ENCODE data around the gene TMEM132A. TPM values are rescaled to one million over a fixed set of nuclear protein-coding genes. Genes with fewer than 3 reads are reported as not detected.
A peak's percentile ranks its signal among the peaks of the same experiment; 100 is the strongest.
"Not testable (repeated sequence)": the region's sequence is repeated elsewhere in the genome, so short reads cannot be mapped to it uniquely, and the experiment has no call there.

Gene TMEM132A
- total RNA-seq, 2 experiments from 2014 or later: 0.80 to 1.3 TPM

DNA sequence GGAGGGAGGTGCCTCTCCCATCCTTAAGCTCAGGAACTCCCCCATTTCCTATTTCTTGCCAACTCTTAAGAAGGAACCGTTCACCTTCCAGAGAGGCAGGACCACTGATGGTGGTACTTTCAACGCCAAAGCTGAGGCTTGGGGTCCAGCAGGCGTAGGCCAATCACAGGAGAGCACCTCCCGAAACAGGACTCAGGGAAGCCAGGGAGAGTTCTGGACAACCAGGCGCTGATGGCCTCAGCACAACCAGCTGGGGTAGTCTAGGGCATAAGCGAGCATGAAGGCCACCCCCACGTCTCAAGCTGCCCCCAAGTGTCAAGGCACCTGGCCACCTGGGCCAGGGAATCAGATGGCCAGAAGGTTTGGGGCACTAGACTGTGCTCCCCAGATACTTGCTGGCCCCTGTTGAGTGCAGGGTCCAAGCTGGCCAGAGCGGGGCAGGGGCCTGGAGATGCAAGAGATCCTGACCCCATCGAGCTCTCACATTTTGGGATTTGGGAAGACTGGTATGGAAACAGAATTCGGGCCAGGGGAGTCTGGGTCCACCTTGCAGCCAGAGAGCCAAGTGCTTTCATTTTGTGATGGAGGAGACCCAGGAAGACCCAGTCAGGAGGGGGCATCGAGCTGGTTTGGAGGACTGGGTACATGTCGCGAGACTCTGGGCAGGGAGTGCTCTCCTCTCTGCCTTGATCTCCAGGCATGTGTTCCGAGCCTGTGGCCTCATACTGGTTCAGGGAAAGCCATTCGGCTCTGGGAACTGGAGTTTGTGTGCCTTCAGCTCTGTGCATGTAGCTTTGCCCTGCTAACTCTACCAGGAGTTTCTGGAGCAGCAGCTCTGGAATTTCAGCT, 48.1 kb downstream of the TMEM132A start:
- H3K4me1 Mint-ChIP-seq: peaks cover 42% of the 10 kb centered on the region
- DNase-seq (peak; percentile 52), ATAC-seq (ENCODE audit: low read depth) (peak; percentile 44)
- POLR2A ChIA-PET: interaction anchor here (1.1 to 3.0 kb wide), 3 partner anchors 19 to 157 kb away, joined by 3 to 13 read pairs (median 9); partner anchors contain the start of gene SLC15A3
- peaks cover 34% of the 10 kb centered on the region for H3K36me3 Mint-ChIP-seq
- peak overlapping the region; percentile 87 for H3K4me3 Mint-ChIP-seq
- H3K27me3 Mint-ChIP-seq: peaks cover 3% of the 10 kb centered on the region
- H3K27ac Mint-ChIP-seq: peak overlapping the region; percentile 97
- peaks cover 5% of the 10 kb centered on the region for H3K9me3 Mint-ChIP-seq

DNA sequence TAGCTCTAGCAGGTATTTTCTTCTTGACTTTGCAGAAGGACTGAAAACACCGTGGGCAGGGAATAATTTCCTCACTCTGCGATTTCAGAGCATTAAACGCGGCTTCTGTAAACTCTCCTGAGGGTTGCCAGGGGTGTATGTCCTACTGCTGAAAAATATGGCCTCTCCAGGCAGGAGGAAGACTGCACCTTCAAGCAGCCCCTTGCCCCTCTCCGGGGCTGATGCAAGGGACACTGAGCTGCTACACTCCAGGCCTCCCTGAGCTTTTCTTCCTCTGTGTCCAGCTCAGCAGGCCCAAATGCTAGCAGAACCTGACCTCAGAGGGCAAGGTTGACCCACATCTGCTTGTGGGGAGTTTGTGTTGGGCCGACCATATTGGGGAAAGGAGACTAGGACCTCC, 49.4 kb downstream of the TMEM132A start:
- Mint-ChIP-seq H3K27me3 (no peaks in the 10 kb centered on the region), H3K27ac (peak overlapping the region; percentile 97), H3K9me3 (peaks cover 1% of the 10 kb centered on the region), H3K4me1 (peaks cover 51% of the 10 kb centered on the region), H3K4me3 (peak overlapping the region; percentile 87), H3K36me3 (peaks cover 38% of the 10 kb centered on the region)
- peak; percentile 44 for DNase-seq
- POLR2A ChIA-PET: interaction anchor here (0.9 to 2.6 kb wide), 3 partner anchors 68 to 138 kb away, joined by 3 to 10 read pairs (median 3); no protein-coding TSS in a partner anchor
- no peak for ATAC-seq (ENCODE audit: low read depth)

DNA sequence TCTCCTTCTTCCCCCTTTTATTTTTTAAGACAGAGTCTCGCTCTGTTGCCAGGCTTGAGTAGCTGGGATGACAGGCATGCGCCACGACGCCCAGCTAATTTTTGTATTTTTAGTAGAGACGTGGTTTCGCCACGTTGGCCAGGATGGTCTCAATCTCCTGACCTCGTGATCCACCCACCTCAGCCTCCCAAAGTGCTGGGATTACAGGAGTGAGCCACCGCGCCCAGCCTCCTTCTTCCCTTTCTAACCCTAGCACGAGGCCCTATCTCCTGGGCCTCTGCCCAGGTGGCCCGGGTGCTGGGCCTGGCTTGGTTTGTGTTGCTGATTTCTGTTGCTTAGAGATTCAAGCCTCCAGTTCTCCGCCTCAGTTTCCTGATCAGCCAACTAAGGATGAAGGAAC, 50.1 kb downstream of the TMEM132A start:
- DNase-seq: peak; percentile 50

DNA sequence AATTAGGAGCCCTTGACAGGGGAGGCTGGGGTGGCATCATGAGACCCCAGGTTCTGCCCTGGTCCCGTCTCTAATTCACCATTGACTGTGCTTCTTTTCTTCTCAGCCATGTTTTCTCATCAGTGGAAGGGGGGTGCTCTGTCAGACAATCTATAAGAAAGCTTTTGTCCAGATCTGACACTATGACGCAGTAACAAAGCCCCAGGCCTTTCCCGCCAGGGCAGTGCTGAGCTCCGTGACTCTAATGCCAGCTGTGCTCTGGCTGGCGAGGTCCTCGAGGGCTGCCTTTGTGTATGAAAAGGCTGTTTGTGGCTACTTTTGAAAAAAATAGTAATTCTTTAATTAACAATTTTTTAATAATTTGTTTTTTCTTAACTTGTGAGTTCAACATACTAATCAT, 50.5 kb downstream of the TMEM132A start:
- POLR2A ChIA-PET: interaction anchor here (0.9 to 2.6 kb wide), 2 partner anchors 67 to 137 kb away, joined by 3 to 10 read pairs; no protein-coding TSS in a partner anchor
- peak overlapping the region; percentile 87 for H3K4me3 Mint-ChIP-seq
- peak; percentile 36 for DNase-seq
- no peaks in the 10 kb centered on the region for H3K27me3 Mint-ChIP-seq
- H3K4me1 Mint-ChIP-seq: peaks cover 60% of the 10 kb centered on the region
- H3K27ac Mint-ChIP-seq: peak overlapping the region; percentile 97
- H3K9me3 Mint-ChIP-seq: no peaks in the 10 kb centered on the region
- peaks cover 42% of the 10 kb centered on the region for H3K36me3 Mint-ChIP-seq
- ATAC-seq (ENCODE audit: low read depth): no peak

More for the DNA sequence above, 50.1 kb downstream of the TMEM132A start:
- Mint-ChIP-seq H3K36me3 (peaks cover 42% of the 10 kb centered on the region), H3K27ac (peak overlapping the region; percentile 97), H3K4me3 (peak overlapping the region; percentile 87), H3K4me1 (peaks cover 58% of the 10 kb centered on the region)
- POLR2A ChIA-PET: interaction anchor here (0.9 to 2.6 kb wide), 3 partner anchors 68 to 137 kb away, joined by 3 to 10 read pairs (median 3); no protein-coding TSS in a partner anchor
- ATAC-seq (ENCODE audit: low read depth); H3K27me3 Mint-ChIP-seq; H3K9me3 Mint-ChIP-seq: not testable (repeated sequence)

DNA sequence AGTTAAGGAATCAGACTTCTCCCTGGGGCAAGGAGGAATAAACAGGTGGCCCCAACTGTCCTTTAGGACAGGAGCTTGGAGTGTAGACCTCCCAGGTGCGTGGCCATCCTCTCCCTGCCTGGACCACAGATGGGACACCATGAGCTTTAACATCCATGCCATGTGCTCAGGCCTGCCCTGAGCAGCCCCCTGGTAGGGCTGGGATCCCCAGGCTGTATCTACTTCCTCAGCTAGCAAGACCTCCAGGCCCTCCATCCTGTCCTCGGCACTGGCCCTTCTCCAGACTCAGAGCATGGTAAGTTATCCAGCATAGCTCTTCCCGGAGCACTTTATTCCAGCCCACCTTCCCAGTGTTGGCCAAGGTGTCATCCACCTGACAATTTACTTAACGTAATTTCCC, 53.0 kb downstream of the TMEM132A start:
- DNase-seq (no peak), ATAC-seq (ENCODE audit: low read depth) (no peak)
- peak overlapping the region; percentile 76 for H3K4me3 Mint-ChIP-seq
- H3K27me3 Mint-ChIP-seq: no peaks in the 10 kb centered on the region
- POLR2A ChIA-PET: interaction anchor here (0.6 to 1.9 kb wide), 8 partner anchors 9 to 151 kb away, joined by 3 to 9 read pairs (median 3); no protein-coding TSS in a partner anchor
- peaks cover 58% of the 10 kb centered on the region for H3K4me1 Mint-ChIP-seq
- peaks cover 50% of the 10 kb centered on the region for H3K36me3 Mint-ChIP-seq
- no peaks in the 10 kb centered on the region for H3K9me3 Mint-ChIP-seq
- H3K27ac Mint-ChIP-seq: peak overlapping the region; percentile 91

DNA sequence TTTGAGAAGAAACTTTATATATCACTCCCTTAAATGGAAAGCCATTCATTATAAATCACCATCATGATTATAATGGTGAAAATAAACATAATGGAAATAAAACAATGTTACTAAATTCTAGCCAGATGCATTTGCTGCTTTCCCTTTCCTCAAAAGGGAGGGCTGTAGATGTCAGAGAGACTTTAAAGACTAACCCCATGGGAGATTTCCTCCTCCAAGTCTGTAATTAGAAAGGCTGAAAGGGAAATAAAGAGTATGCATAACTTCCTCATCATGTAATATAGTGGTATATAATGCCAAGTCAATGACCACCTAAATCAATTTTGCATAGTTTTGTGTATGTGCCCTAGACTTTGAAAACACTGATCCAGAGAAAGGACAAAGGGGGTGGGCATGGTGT, 53.6 kb downstream of the TMEM132A start:
- Mint-ChIP-seq H3K4me3 (peak overlapping the region; percentile 76), H3K27me3 (no peaks in the 10 kb centered on the region), H3K36me3 (peaks cover 49% of the 10 kb centered on the region), H3K4me1 (peaks cover 64% of the 10 kb centered on the region), H3K9me3 (no peaks in the 10 kb centered on the region), H3K27ac (peak overlapping the region; percentile 91)
- POLR2A ChIA-PET: interaction anchor here (1.2 to 2.7 kb wide), 6 partner anchors 8 to 132 kb away, joined by 3 to 11 read pairs (median 4); no protein-coding TSS in a partner anchor
- ATAC-seq (ENCODE audit: low read depth) (no peak), DNase-seq (no peak)

DNA sequence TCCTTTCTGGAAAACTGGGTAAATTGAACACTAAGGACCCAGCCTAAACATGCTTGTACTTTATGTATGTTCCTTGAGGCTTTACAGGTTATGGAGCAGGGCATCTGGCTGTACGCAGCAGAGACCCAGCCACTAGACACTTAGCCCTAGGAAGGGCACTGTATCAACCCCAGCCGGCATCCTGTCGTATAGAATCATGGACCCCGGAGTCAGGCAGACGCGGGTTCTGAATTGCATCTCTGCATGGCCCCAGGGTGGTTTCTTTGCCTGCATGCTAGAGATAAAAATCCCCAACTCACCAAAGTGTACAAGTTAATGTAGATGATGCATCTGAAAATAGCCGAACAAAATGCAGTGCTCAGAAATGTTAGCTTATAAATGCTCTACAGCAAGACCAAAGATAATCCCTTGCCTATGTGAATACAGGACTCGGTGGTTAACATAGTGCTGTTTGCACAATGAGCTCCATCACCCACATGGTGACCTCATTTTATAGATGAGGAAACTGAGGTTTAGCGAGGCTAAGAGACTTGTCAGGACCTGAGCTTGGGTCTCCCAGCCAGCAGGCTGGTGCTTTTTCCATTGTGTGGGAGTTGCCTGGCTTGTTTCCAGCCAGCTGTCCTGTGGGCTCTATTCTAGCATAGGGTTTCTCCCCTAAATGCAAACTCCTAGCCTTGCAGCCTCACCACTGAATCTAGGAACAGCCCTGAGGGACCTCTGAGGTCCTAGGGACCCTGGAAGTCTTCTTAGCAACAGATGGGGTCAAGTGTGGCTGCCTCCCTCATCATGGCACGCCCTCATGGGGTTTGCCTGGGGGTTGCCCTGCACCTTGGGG, 54.5 kb downstream of the TMEM132A start:
- ATAC-seq (ENCODE audit: low read depth) (peak; percentile 64), DNase-seq (peak; percentile 50)
- H3K9me3 Mint-ChIP-seq: no peaks in the 10 kb centered on the region
- peak overlapping the region; percentile 91 for H3K27ac Mint-ChIP-seq
- peak overlapping the region; percentile 76 for H3K4me3 Mint-ChIP-seq
- H3K4me1 Mint-ChIP-seq: peaks cover 73% of the 10 kb centered on the region
- H3K36me3 Mint-ChIP-seq: peaks cover 55% of the 10 kb centered on the region
- POLR2A ChIA-PET: interaction anchor here (0.7 to 2.7 kb wide), 14 partner anchors 20 to 135 kb away, joined by 3 to 11 read pairs (median 4); partner anchors contain the start of gene CD5
- no peaks in the 10 kb centered on the region for H3K27me3 Mint-ChIP-seq

DNA sequence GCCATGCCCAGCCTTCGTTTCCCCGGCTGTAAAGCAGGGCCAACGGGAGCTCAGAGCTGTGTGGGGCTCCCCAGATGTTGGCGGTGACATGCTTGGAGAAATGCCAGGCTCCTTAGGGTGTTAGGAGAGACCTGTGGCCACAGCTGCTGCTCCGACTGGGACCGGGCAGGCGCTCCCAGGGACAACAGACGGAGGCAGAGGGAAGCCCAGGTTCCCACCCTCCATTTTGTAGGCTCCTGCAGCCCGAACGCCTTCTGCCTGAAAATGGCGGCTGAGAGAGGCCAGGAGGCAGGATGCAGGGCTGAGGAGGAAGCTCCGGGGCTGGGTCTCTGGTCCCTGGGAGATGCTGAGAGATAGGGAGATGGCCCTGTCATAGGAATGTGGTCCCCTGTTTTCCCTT, 57.3 kb downstream of the TMEM132A start:
- H3K36me3 Mint-ChIP-seq: peaks cover 49% of the 10 kb centered on the region
- H3K4me1 Mint-ChIP-seq: peaks cover 78% of the 10 kb centered on the region
- H3K9me3 Mint-ChIP-seq: no peaks in the 10 kb centered on the region
- no peaks in the 10 kb centered on the region for H3K27me3 Mint-ChIP-seq
- H3K27ac Mint-ChIP-seq: peak overlapping the region; percentile 97
- POLR2A ChIA-PET: interaction anchor here (1.2 to 1.4 kb wide), 2 partner anchors 45 to 99 kb away, joined by 6 to 8 read pairs; no protein-coding TSS in a partner anchor
- ATAC-seq (ENCODE audit: low read depth) (no peak), DNase-seq (no peak)
- H3K4me3 Mint-ChIP-seq: peak overlapping the region; percentile 83

DNA sequence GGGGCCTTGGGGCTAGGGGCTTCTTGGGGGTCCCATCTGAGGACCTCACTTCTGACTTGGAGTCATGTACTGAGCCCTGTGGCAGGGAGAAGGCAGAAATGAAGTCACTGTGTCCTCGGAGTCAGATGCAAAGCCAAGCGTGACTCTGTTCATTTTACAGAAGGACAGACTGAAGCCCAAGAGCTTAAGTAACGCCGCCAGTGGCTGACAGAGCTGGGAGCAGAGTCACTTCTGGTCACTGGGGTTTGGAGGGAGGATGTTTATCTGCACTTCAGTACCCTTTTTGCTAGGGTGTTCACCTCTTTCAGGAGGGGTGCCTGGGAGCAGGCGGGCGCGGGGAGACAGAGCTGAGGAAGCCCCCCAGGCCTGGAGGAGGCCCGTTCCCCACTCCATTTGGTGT, 57.9 kb downstream of the TMEM132A start:
- Mint-ChIP-seq H3K36me3 (peaks cover 46% of the 10 kb centered on the region), H3K9me3 (no peaks in the 10 kb centered on the region), H3K4me1 (peaks cover 79% of the 10 kb centered on the region), H3K4me3 (peak overlapping the region; percentile 83), H3K27ac (peak overlapping the region; percentile 97), H3K27me3 (no peaks in the 10 kb centered on the region)
- no peak for DNase-seq
- peak; percentile 16 for ATAC-seq (ENCODE audit: low read depth)
- POLR2A ChIA-PET: interaction anchor here (0.8 to 1.5 kb wide), 7 partner anchors 11 to 130 kb away, joined by 3 to 8 read pairs (median 5); no protein-coding TSS in a partner anchor

DNA sequence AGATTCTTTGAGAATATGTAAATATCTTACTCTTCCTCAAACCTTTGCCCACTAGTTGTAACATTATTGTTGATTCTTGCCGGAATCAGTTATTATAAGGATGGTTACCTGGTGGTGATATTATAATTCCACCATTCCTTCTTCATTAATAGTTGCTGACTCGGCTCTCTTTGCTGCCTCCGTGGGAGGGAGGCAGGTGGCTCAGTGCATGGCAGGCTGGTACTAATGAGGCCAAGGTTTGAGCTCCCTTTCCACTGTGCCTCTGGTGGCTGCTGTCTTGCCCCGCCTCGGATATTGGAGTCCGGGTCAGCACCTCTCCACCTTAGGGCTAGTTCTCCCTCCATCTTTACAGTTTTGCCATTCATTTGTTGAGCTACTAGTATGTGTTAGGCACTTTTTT, 59.9 kb downstream of the TMEM132A start:
- no peak for ATAC-seq (ENCODE audit: low read depth)
- POLR2A ChIA-PET: interaction anchor here (0.6 to 0.8 kb wide), 4 partner anchors 23 to 125 kb away, joined by 3 to 7 read pairs (median 4); partner anchors contain the start of gene TMEM109
- peak overlapping the region; percentile 83 for H3K4me3 Mint-ChIP-seq
- H3K4me1 Mint-ChIP-seq: peaks cover 81% of the 10 kb centered on the region
- H3K27me3 Mint-ChIP-seq: no peaks in the 10 kb centered on the region
- no peaks in the 10 kb centered on the region for H3K9me3 Mint-ChIP-seq
- peaks cover 37% of the 10 kb centered on the region for H3K36me3 Mint-ChIP-seq
- peak overlapping the region; percentile 97 for H3K27ac Mint-ChIP-seq
- no peak for DNase-seq

DNA sequence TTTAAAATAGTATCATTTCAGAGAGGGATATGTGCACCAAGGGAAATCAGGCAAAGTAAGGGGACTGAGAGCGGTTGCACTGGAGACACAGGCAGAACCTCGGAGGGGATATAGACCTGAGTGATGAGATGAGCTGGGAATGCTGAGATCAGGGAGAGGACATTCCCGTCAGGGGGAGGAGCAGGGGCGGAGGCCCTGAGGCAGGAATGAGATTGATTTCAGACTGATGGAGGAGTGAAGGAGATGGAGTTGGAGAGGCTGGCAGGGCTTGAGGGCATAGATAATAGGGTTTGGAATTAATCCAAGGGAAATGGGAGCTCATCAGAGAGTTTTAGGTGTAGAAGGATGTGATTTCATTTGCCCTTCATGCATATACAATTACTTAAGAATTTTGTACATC, 60.4 kb downstream of the TMEM132A start:
- no peaks in the 10 kb centered on the region for H3K27me3 Mint-ChIP-seq
- H3K4me1 Mint-ChIP-seq: peaks cover 82% of the 10 kb centered on the region
- H3K27ac Mint-ChIP-seq: peak overlapping the region; percentile 97
- peaks cover 41% of the 10 kb centered on the region for H3K36me3 Mint-ChIP-seq
- POLR2A ChIA-PET: interaction anchor here (0.6 to 0.8 kb wide), 5 partner anchors 22 to 125 kb away, joined by 3 to 7 read pairs (median 4); partner anchors contain the start of gene TMEM109
- no peaks in the 10 kb centered on the region for H3K9me3 Mint-ChIP-seq
- ATAC-seq (ENCODE audit: low read depth) (no peak), DNase-seq (no peak)
- H3K4me3 Mint-ChIP-seq: peak overlapping the region; percentile 83

DNA sequence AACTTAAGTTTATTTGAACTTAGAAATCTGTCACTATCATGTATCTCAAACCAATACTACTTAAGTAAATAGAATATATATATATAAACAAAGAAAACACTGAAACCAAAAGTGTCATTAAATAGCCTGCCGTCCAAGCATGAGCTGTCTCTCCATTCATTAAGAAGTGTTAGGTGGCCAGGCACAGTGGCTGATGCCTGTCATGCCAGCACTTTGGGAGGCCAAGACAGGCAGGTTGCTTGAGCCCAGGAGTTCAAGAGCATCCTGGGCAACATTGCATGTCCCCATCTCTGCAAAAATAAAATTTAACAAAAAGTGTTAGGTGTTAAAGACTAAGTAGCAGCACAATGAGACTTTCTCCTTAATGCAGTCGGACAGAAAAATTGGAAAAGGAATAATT, 61.2 kb downstream of the TMEM132A start:
- Mint-ChIP-seq H3K27me3 (no peaks in the 10 kb centered on the region), H3K36me3 (peaks cover 43% of the 10 kb centered on the region), H3K4me1 (peaks cover 85% of the 10 kb centered on the region), H3K9me3 (no peaks in the 10 kb centered on the region), H3K27ac (peak overlapping the region; percentile 97), H3K4me3 (peak overlapping the region; percentile 83)
- ATAC-seq (ENCODE audit: low read depth): no peak
- DNase-seq: no peak
- POLR2A ChIA-PET: interaction anchor here (0.9 to 2.9 kb wide), 13 partner anchors 9 to 127 kb away, joined by 3 to 14 read pairs (median 9); partner anchors contain the start of gene PRPF19

Measured in activated naive CD8-positive, alpha-beta T cell treated with anti-CD3 and anti-CD28 coated beads, Interleukin-2, amount 10 ng/mL, durations not matched to agents 7 days and 5 days (primary cell).